Measurements from ENCODE around the gene HSPBP1.
"Not testable (repeated sequence)": the region's sequence is repeated elsewhere in the genome, so short reads cannot be mapped to it uniquely, and the experiment has no call there.

HSPBP1 gene

DNA sequence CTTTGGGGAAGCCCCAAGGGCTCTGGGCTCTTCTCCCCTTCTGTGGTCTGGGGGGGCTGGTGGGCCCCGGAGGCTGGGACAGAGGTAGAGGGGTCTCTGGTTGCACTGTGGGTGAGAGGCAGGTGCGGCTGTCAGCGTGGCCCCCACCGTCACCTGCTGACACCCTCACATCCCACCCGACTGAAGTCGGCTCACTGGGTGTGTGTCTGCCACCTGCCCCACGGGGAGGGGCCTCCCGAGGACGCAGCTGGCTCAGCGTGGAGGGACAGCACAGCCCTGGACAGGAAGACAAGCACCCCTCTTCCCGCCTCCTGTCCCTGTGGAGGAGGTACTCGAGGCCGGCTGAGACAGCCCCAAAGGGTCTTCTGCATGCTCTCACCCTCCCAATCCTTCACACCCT is 49.1 kb downstream of the HSPBP1 start:
- DNase-seq, result no peak

DNA sequence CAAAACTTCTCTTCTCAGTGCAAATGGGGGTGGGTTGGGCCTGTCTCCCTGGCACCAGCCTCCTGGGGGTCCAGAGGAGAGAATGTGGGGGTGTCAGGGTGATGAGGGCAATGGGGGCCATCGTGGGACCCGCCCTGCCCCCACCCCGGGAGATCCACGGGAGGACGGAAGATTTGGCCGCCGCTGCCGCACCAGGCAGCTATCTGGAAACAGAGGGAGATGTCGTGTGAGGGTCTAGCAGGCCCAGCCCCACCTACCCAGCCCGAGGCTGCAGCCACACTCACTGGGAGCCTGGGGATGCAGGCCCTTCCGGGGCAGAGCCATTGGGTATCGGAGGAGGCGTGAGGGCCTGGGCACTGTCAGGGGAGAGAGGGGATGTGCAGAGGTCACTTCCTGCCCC is 49.6 kb downstream of the HSPBP1 start:
- DNase-seq, result no peak

DNA sequence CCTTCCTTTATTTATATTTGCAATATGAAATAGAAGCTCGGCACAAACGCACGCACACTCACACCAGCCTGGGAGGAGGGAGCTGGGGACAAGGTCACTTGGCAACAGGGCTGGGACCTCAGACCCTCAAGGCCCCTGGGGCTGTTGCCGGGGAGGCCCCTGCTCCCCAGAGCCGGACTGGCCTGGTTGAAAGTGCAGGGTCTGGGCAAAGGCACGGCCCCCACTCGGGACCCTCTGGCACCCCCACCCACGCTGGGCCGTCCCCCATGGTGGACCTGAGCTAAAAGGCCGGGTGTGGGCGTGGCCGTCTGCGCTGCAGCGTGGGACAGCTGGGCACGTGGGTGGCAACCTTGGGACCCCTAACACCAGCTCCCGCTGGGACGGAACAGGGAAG is 50.1 kb downstream of the HSPBP1 start:
- DNase-seq, result no peak

DNA sequence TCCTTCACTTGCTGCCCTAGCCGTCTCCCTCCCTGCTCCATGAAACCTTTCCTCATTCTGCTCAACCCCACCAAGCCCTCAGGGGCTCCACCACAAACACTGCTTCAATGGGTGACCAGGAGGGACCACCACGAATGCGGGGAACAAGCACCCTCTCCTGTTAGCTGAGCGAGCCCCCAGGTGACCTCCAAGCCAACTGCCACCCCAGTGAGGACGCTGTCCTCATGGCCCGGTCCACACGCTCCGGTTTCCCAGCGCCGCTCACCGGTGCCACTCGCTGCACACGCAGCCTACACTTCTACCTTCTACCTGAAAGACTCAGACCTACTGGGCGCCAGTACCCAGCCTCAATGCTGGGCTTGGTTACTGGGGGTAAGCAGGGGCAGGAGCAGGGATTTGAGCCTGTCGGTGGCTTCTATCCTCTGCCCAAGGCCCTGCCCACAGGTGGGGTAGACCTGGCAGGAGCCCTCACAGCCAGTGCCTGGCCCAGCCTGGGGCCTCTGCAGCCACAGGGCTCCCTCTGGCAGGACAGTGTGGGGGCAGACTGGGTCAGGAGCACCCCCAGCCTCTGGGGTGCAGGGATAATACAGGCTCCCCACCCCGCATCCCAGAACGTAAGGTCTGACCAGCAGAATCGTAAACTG is 50.6 kb downstream of the HSPBP1 start:
- no peak for DNase-seq

DNA sequence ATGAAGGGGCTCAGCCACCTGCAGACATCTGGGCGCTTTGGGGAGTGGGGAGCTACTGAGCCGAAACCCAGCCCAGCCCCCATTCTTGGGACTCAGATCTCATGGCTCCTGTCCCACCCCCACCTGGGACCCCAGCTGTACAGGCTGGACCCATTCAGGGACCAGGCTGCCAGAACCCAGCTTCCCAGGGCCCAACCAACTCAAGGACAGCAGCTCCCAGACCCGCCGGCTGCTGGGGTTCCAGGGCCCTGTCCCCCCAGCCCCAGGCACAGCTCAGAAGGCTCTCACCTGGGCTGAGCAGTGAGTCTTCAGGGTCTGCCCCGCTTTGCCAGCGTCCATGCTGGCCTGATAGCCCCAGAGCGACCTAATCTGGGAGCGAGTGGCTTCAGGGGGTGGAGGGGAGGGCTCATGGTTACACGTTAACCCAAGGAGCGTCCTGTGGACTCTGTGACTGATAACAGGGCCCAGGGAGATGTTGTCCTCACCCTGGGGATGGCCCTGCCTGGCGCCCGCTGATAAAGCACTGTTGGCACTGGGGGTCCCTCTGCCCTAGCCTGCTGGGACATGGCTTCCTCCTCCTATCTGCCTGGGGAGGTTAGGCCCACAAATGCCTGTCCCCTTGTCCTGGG is 51.4 kb downstream of the HSPBP1 start, which contains the start of gene TMEM86B:
Gene TMEM86B (minus strand): TSS at position 361 of the 629 bp plus-strand sequence. CDS start 22 bp downstream, at position 339.
- DNase-seq, result no peak

DNA sequence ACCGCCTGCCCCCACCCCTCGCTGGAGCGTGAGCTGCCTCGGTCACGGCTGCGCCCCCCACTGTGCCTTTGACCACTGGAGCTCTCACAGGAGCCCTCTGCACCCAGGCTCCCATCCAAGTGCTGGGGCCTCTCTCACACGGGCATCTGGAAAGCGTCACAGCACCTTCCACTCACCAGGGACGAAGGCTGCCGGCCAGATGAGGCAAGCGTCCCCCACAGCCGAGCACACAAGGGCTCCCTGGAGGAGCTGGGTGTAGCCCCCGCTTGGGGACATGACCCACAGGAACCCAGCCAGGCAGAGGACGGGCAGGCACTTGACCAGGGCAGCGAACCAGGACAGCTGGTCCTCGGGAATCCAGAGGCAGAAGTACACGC is 51.9 kb downstream of the HSPBP1 start:
- no peak for DNase-seq

DNA sequence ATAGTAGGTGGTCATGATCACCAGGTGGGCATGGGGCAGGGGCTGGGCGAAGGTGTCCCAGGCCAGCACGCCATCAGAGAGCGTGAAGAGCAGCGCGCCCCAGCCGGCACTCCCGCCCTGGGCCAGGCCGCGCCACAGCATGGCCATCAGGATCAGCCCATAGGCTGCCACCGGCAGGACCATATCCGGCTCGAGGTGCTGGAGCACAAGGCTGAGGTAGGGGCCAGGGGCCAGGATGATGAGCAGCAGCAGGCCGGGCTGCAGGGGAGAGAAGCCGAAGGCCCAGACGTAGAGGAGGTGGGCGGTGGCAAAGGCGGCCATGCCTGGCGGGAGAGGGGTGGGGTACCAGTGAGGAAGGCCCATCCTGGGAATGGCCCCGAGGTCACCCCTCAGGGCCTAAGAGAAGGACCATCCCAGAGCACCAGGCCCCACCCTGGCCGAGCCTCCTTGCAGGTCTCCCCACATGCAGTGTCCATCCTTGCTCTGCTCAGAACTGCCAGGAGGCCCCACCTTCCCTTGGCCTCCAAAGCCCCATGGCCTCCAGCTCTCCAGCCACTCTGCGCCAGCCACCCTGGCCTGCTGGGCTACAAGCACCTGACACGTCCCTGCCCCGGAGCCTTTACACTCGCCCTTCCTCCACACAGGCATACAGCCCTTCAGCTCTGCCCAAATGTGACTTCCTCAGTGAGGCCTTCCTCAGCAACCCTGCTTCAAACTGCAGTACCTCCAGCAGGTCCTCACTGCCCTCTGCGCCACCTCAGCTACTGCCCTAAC is 52.5 kb downstream of the HSPBP1 start:
- DNase-seq, result no peak

DNA sequence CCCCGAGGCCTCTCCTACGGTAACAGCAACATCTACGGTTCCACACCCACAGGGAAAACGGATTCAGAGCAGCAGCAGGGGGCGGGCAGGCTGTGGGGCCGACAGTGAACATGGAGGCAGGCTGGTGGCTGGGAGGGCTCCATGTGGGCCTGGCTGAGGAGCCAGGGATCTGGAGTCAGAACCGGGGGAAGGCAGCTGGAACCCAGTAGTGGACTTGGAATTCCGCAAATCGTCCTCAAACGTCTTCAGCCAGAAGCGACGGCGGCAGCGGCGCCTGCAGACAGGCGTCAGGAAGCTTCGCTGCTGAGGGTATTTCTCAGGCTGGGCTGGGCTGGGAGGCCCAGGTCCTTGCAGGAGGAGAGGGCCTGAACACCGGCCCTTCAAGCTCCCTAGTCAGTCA is 53.1 kb downstream of the HSPBP1 start:
- no peak for DNase-seq

DNA sequence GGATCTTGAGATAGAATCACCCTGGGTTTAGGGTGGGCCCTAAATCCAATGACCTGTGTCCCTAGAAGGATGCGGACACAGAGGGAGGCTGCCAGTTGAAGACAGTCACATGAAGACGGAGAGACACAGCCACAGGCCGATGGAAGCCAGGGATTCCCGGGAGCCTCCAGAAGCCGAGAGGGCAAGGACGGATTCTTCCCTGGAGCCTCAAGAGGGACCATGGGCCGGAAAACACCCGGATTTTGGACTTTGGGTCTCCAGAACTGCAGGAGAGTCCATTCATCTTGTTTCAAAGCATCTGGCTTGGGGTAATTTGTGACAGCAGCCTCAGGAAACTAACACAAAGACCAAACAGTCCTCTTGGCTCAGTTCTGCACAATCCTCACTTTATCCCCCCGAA is 53.6 kb downstream of the HSPBP1 start:
- DNase-seq, result no peak

DNA sequence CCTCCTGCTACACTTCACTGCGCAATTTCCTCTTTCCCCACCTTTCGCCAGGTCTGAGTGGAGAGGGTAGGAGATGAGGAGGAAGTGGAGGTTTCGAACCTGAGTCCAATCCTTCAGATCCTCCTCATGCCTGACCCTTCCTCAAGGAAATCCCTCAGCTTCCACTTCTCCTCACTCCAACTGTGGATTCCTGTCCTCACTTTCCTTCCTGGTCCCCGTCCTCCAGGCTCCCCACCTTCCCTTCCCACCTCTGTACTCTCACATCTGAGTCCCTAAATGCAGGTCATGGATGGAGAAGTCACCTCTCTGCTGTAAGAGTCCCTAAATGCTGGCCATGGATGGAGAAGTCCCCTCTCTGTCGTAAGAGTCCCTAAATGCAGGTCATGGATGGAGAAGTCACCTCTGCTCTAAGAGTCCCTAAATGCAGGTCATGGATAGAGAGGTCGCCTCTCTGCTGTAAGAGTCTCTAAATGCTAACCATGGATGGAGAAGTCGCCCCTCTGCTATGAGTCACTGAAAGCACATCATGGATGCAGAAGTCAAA is 54.4 kb downstream of the HSPBP1 start:
- DNase-seq, result no peak

DNA sequence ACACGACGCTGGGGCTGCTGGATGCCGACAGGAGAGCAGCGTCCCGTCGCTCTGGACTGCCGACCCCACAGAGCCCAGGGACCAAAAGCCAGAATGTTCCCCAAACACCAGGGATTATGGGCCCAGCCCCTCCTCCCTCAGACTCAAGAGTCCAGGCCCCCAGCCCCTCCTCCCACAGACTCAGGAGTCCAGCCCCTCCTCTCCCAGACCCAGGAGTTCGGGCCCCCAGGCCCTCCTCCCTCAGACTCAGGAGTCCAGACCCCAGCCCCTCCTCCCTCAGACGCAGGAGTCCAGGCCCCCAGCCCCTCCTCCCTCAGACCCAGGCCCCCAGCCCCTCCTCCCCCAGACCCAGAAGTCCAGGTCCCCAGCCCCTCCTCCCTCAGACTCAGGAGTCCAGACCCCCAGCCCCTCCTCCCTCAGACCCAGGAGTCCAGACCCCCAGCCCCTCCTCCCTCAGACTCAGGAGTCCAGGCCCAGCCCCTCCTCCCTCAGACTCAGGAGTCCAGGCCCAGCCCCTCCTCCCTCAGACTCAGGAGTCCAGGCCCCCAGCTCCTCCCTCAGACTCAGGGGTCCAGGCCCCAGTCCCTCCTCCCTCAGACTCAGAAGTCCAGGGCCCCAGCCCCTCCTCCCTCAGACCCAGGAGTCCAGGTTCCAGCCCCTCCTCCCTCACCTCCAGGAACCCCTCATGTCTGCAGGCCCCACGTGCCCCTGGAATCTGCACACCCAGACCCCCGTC is 55.1 kb downstream of the HSPBP1 start:
- DNase-seq, result not testable (repeated sequence)

DNA sequence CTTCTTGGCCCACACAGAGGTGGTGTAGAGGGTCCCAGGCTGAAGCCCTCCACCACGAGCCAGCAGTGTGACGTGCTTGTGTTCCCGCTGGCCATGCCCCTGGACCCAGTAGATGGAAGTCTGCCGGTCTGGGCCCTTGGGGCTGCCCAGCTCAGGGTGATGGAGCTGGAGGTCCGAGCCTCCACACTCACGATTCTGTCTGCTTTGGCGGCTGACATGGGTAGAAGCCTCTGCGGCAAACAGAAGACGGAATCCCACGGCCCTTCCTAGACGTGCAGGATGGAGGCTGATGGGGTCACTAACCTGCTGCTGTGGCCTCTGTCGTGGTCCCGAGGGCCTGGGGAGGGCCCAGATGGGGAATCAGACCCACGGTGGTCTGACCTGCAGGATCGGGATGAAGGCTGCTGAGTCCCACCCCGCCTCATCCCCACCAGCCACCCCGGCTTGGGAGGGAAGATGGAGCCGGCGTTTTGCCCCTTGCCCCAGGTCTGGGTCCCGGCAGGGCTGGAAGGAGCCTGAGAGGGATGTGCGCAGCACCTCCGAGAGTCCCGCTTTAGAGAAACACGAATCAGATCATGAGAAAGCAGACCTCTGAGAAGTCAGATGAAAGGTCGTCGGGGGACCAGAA is 55.8 kb downstream of the HSPBP1 start:
- DNase-seq, result no peak

DNA sequence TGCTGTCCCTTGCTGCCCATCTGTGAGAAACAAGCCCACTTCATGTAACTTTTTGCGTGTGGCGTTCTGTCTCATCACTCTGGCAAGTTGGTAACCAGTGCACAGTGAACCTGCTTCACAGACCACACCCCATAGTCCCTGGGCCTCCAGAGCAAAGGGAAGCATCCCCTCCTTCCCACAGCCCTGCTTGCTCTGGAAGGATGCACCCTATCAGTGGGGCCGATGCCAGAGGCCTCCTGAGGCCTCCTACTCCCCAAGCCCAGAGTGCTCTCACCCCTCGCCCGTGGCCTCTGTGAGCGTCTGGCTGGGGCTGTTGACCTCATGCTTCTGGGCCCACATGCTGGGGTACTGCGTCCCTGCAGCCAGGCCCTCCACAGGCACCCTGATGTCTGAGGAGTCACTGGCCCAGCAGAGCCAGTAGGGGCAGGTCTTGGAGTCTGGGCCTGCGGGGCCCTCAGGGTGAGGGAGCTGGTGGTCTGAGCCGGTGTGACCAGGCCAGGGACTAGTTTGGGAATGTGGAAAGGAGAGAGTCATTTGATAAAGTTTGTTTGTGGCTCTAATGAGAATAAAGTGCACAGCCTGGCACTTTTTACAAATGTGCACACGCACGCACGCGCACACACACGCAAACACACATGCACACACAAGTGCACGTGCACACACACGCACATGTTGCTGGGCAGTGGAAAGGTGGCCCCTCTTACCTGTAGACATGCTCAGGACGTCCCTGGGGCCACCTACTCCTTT is 56.4 kb downstream of the HSPBP1 start:
- no peak for DNase-seq

DNA sequence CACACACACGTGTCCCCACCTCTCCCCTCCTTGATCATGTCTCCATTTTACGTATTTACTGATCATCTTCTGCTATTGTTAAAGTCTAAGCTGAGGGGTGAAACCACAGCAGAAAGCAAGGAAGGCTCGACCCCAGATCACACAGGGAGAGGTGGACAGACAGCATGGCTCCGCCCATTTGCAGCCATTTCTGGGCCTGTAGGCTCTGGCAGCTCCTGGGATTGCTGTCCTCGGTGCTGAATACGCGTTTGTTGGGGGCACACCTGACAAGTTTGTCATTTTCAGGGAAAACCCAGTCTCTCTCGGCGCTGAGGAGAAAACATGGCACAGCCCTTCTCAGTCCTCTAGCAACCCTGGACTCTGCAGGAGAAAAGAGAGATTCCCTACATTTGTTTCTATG is 59.4 kb downstream of the HSPBP1 start:
- no peak for DNase-seq

DNA sequence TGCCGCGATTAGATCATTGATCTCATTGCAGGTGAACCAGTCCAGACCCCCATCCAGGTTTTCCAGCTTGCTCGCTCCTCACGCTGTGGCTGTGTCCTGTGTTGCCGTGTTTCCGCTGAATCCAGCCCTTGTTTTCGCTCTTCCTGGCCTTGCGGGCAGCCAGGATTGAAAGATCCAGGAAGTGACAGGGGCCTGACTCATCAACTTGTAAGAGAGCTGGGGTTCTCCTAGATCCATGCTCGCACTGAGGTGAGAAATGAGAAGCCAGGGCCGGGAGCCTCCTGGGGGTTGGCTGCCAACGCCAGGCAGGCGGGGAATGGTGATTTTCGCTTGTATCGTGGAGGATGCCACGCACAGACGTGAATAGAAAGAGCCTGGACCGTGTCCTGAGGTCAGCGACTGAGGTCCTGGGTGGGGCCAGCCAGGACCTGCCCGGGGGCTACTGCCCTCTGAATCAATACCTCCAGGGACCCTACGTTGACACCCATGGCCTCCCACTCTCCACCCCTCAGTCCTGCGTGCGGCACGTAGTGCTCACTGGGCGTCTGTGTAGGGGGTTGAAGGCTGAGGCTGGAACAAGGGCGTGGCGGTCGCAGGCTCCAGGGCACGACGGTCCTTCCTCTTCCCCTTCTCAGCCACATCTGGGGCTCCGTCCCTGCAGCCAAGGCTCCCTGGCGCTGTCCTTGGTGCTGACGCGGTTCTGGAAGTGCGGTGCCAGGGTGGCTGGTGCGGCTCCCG is 63.3 kb downstream of the HSPBP1 start:
- DNase-seq, result peak; percentile 77

DNA sequence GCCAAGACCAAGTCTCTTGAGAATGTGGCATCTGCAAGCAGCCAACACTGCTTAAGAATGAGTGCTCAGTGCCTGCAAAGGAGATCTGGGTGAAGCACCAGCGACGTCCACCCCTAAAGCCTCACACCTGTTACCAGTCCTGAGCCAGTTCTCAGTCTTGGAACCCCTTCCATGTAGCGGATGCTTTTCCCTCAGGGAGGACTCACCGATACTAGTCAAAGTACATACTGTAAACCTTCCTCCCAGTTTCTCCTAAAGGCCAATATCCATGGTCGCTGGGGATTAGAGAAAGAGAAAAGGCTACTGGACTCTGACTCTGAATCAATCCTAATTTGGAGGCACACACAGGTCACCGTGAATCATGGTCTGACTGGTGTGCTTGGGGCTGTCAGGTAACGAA is 66.4 kb downstream of the HSPBP1 start:
- DNase-seq, result no peak

DNA sequence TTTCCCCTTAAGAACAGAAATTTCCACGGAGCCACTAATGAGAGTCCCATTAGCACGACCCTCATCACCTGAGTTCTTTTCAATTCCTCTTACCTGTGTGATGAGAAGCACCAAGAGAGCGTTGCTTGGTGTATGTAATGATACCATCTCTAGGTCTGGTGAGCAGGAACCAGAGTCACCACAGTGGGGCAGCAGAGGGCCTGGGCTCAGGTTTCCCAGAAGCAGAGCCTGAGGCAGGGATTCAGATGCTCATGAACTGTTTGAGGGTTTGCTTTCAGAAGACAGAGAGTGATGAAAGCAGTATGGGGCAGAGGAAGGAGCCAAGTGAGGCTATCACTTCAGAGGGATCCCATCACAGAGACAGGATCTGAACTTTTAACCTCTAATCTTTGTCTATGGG is 67.5 kb downstream of the HSPBP1 start:
- DNase-seq, result no peak

Measured in SIG-M5 (cell line).